Neuron (in vitro differentiated cells): Measurements from ENCODE around the gene ENTR1.

ENCODE experiments used
- H2AFZ ChIP-seq: one replicate; pipeline ENCODE4 v1.6.1; 2013; ENCODE audit warnings: low read depth, mild to moderate bottlenecking, inconsistent platforms, low read length, moderate library complexity
- H3K27me3 ChIP-seq: one replicate; pipeline ENCODE4 v1.6.1; 2013; ENCODE audit warnings: low read length; ENCODE audit not compliant: insufficient read depth
- H3K36me3 ChIP-seq: one replicate; pipeline ENCODE4 v1.6.1; 2013; ENCODE audit warnings: low read length; ENCODE audit not compliant: insufficient read depth
- H3K4me1 ChIP-seq: one replicate; pipeline ENCODE4 v1.6.1; 2013; ENCODE audit warnings: low read length; ENCODE audit not compliant: insufficient read depth
- H3K4me3 ChIP-seq: 2 replicates; pipeline ENCODE4 v1.5.1; 2013; ENCODE audit warnings: mild to moderate bottlenecking, low read length, moderate library complexity
- H3K9me3 ChIP-seq: one replicate; pipeline ENCODE4 v1.6.1; 2013; ENCODE audit warnings: low read length

ENTR1 gene, protein sequence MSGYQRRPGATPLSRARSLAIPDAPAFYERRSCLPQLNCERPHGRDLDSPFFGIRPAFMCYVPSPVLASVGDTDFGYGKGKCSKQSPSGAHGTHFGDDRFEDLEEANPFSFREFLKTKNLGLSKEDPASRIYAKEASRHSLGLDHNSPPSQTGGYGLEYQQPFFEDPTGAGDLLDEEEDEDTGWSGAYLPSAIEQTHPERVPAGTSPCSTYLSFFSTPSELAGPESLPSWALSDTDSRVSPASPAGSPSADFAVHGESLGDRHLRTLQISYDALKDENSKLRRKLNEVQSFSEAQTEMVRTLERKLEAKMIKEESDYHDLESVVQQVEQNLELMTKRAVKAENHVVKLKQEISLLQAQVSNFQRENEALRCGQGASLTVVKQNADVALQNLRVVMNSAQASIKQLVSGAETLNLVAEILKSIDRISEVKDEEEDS

DNA sequence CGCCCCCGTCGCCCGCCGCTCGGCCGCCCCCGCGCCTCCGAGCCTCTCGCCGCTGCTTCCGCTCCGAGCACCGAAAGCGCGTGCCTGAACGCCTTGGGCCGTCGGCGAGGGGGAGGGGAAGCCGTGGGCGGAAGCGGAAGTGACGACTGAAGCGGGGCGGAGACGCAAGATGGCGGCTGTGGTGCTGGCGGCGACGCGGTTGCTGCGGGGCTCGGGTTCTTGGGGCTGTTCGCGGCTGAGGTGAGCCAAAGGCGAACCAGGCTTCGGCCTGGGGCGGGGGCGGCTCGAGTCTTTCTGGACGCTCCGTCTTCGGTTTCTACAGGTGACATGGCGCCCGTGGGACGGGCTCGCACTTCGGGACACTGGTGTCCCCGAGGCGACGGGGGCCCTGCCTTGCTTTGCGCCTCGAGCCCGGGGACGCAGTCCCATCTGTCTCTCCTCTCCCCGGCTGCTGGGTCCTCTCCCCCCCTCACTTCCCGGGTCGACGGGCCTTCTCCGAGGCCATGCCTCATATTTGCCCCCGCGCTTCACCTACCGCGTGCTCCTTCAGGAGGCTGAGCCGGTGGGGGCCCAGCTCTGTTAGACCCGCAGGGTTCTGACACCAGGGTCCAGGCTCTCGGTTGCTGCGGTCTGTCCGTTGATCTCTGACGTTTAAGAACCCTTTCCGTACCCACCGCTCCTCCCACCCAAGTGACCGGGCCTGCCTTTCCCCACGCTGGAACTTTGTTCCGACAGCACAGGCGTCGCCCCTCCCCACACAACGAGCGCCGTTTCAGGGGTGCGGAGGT, at the start of gene ENTR1, which contains the start of gene PMPCA:
Gene ENTR1, minus strand, starts transcription at position 115 of the 788 bp plus-strand sequence. CDS start 217 bp downstream, outside the sequence.
Gene PMPCA, plus strand, starts transcription at position 159 of the 788 bp plus-strand sequence. Its CDS starts 11 bp downstream, at position 170.
- no peaks in the 10 kb centered on the region for H3K9me3 ChIP-seq
- H3K36me3 ChIP-seq = peaks cover 46% of the 10 kb centered on the region
- no peak within 1 kb of the TSS for H2AFZ ChIP-seq
- no peaks in the 10 kb centered on the region for H3K27me3 ChIP-seq
- peaks cover 17% of the 10 kb centered on the region for H3K4me1 ChIP-seq
- H3K4me3 ChIP-seq = peak within 1 kb of the TSS; percentile 96

DNA sequence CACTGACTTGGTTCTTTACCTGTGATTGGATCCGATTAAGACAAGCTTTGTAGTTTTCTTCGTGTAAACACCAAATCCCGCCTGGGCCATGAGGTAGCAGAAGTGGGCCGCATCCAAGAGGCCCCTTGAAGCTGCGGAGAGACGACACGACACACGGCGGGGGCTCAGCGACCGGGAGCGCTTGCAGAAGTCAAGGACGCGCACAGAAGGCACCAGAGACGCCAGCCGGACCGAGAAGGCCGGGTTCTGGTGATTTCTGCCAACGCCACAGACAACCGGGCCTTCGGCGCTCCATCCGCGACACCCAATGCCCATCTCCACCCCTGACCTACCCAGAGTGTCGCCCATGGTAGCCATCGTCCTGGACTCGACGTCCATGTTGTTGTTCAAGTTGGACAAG, 49.0 kb upstream of the ENTR1 start:
- Histone ChIP-seq H3K4me1 (no peaks in the 10 kb centered on the region), H2AFZ (no peak overlapping the region), H3K27me3 (no peaks in the 10 kb centered on the region), H3K9me3 (no peaks in the 10 kb centered on the region), H3K4me3 (no peak overlapping the region), H3K36me3 (peaks cover 86% of the 10 kb centered on the region)

DNA sequence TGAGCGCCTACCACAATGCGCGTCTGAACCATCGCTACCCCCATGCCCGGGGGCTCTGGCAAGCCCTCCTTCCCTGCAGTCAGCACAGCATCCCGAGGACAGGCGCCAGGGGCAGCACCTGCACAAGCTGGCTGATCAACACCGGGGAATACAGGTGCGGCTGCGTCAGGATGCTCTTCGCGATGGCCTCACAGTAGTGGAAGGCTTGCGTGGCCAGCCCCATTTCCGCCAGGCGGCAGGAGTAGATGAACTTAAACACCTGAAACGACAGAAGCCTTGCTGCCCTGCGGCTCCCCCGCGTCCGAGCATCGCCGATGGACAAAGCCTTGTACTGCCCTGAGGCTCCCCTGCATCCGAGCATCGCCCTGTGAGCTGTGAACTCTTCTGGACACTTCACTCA, 46.9 kb upstream of the ENTR1 start:
- H3K9me3 ChIP-seq = no peaks in the 10 kb centered on the region
- H3K27me3 ChIP-seq = no peaks in the 10 kb centered on the region
- no peaks in the 10 kb centered on the region for H3K4me1 ChIP-seq
- H3K36me3 ChIP-seq = peaks cover 79% of the 10 kb centered on the region
- H2AFZ ChIP-seq = no peak overlapping the region
- no peak overlapping the region for H3K4me3 ChIP-seq

DNA sequence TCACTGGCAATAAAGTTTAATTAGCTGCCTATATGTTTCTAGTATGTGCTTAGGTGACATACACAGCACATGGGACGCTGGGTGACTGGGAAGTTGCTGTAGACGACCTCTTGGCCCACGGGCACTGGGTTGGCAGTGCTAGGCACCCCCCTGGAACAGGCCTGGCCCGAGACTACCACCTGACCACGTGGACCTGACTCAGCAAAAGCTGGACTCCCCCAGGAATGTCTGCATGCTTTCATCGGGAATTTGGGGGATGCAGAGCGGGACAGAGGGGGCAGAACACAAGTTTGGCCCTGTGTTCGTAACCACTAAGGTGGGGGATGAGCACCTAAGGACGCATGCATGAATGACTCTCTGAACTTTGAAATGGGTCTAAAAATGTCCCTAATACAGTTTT, 45.8 kb upstream of the ENTR1 start:
- H3K9me3 ChIP-seq = no peaks in the 10 kb centered on the region
- H3K4me3 ChIP-seq = no peak overlapping the region
- no peaks in the 10 kb centered on the region for H3K4me1 ChIP-seq
- no peak overlapping the region for H2AFZ ChIP-seq
- no peaks in the 10 kb centered on the region for H3K27me3 ChIP-seq
- H3K36me3 ChIP-seq = peaks cover 78% of the 10 kb centered on the region

DNA sequence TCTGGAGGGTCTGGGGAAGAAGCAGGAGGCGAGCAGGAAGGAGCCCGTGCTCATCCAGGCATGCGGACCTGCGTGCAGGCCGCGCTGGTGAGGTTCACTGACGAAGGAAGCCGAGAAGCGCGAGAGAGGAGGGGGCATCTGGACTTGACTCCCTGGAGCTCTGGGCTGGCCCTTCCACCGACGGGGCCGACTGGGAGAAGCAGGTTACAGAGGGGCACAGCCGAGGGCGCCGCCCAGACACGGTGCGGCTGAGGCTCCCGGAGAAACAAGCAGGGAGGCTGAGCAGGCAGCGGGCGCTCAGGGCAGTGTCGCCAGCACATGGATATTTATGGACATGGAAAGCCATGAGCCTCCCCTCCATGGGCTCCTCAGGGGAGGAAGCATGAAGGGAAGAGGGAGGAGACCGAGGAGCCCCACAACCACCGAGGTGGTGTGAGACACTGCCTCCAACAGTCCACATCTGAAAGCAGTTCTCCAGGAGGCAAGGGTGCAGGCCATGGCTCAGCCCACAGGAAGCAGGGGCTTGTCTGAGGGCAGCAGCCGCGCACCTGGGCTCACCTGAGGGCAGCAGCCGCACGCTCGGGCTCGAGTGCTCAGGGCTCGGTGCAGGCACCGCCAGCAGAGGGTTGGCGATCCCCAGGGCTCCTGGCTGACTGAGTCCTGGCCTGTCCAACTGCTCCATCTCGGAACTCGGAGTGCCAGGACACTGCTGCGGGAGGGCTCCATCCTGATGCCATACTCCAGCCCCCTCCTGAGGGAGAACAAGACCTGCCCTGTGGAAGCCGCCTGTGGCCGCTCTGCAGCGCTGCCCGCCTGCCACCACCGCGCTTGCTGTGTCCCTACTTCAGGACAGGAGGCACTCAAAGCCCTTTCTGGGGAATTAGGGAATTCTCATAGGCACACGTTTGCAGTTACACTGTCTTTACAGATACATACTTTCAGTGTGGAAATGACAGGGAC, 44.9 kb upstream of the ENTR1 start:
- no peaks in the 10 kb centered on the region for H3K27me3 ChIP-seq
- no peaks in the 10 kb centered on the region for H3K4me1 ChIP-seq
- H3K36me3 ChIP-seq = peaks cover 80% of the 10 kb centered on the region
- H2AFZ ChIP-seq = no peak overlapping the region
- H3K9me3 ChIP-seq = no peaks in the 10 kb centered on the region
- no peak overlapping the region for H3K4me3 ChIP-seq

DNA sequence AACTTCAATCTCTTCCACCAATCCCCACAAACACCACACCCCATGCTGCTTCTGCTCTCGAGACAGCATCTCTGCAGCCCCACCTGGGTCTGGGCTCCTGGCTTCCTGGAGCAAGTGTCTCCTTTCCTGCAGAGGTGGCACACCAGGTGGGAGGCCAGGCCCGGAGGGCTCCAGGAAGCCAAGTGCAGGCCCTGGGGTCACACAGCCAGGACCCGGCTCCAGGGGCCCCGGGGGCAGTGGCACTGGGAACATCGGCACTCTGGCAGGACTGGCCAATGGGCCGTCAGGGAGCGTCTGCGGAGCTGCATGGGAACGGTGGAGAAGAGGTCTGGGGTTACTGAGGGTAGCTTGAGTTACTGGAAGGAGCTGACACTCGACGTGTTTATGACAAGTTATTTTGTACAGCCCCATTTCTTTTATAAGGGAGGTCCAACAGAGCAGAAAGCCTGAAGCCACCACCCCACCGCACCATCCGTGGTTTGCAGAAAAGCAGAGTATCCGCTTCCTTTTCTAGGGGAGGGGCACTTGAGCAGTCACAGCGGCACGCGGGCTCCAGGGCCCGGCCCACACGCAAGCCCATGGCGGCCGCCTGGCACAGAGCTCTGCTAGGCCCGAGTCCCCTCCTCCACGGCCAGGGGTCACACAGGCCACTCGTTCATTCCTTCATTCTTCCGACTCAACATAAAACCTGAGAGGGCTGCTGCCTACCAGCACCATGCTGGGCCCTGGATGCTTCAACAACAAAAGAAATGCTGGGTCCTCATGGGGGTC, 43.8 kb upstream of the ENTR1 start:
- H2AFZ ChIP-seq = no peak overlapping the region
- H3K27me3 ChIP-seq = no peaks in the 10 kb centered on the region
- H3K4me1 ChIP-seq = no peaks in the 10 kb centered on the region
- no peaks in the 10 kb centered on the region for H3K9me3 ChIP-seq
- no peak overlapping the region for H3K4me3 ChIP-seq
- H3K36me3 ChIP-seq = peaks cover 83% of the 10 kb centered on the region

DNA sequence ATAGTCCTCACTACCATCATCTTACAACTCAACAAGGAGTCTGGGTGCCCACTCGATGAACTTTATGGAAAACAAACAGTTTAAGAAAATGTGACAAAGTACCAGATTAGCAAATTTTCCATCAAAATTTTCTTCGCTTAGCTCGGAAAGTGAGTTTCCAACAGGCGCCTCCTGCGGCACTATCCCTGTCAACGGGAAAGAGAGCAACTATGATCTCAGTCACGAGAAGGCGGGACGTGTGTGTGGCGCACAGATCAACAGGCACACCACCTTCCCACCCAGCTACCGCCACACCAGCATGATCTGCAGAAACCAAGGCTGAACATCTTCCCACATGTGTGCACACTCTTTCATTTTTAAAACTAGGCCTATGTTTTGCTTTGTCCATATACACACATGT, 42.9 kb upstream of the ENTR1 start:
- Histone ChIP-seq H3K4me3 (no peak overlapping the region), H3K9me3 (no peaks in the 10 kb centered on the region), H3K36me3 (peaks cover 83% of the 10 kb centered on the region), H3K4me1 (no peaks in the 10 kb centered on the region), H2AFZ (no peak overlapping the region), H3K27me3 (no peaks in the 10 kb centered on the region)

DNA sequence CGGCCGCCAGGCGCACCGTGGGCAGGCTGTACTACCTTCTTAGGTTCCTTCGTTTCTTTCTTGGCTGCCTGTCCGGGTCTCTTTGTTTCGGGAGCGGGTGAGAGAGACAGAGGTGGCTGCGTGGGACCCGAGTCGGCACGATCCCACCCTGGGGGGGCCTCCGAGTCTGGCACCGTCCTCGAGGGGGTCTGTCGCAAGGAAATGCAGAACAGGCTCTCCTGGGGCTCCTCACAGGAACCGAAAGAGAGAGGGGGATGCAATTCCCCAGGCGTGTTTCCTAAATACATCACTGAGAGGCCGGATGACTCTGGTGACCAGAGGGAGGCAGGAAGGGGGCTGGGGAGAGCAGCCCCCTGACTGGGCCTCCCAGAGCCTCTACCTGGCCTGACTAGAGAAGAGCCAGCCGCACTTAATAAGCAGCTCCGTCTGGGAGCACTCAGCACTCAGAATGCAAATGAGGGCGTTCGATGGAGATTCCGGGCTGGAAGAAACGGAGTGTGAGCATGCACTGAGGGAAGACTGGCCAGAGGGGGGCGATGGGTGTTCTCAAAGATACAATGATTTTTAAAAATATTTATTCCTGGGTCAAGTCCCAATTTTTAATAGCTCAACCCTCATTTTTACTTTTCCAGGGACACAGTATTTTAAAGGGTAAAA, 40.9 kb upstream of the ENTR1 start:
- no peaks in the 10 kb centered on the region for H3K27me3 ChIP-seq
- H2AFZ ChIP-seq = no peak overlapping the region
- H3K9me3 ChIP-seq = no peaks in the 10 kb centered on the region
- H3K4me1 ChIP-seq = no peaks in the 10 kb centered on the region
- H3K4me3 ChIP-seq = no peak overlapping the region
- H3K36me3 ChIP-seq = peaks cover 87% of the 10 kb centered on the region

DNA sequence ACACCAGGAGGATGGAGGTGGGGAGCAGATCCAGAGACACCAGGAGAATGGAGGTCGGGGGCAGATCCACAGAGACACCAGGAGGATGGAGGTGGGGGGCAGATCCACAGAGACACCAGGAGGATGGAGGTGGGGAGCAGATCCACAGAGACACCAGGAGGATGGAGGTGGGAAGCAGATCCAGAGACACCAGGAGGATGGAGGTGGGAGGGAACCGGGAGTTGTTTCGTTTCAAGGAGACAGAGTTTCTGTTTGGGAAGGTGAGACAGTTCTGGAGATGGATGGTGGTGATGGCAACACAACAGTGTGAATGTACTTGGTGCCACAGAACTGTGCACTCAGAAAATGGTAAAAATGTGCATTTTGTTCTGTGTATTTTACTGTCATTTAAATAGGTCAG, 38.2 kb upstream of the ENTR1 start:
- Histone ChIP-seq H3K4me3 (no peak overlapping the region), H3K36me3 (peaks cover 83% of the 10 kb centered on the region), H3K9me3 (no peaks in the 10 kb centered on the region), H2AFZ (no peak overlapping the region), H3K4me1 (no peaks in the 10 kb centered on the region), H3K27me3 (no peaks in the 10 kb centered on the region)

DNA sequence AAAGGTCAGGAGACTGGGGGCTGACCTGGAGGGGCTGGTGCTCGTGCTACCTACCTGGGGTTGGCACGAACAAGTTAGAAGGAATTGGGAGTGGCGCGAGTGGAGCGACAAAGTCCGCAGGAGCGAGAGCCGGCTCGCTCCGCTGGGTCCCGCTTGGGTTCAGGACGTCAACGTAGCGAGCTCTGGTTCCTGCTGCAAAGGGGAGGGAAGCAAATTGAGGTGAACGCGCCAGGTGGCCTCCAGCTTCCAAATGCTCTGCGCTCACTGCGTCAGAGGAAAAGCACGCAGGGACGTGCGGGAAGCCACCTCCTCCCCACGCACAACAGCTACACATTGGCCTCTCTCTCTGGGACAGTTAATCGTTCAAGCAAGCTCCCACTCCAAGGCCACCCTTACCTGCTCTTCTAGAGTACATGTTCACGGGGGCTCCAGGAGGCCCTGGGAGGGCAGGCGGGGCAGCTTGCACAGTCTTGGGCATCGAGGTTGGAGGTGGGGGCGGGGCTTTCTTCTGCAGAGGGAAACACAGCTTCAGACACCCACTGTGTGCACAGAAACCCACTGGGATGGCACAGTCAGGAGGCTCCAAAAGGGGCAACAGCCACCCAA, 36.9 kb upstream of the ENTR1 start:
- Histone ChIP-seq H3K27me3 (no peaks in the 10 kb centered on the region), H2AFZ (no peak overlapping the region), H3K4me1 (no peaks in the 10 kb centered on the region), H3K36me3 (peaks cover 89% of the 10 kb centered on the region), H3K9me3 (no peaks in the 10 kb centered on the region), H3K4me3 (no peak overlapping the region)

DNA sequence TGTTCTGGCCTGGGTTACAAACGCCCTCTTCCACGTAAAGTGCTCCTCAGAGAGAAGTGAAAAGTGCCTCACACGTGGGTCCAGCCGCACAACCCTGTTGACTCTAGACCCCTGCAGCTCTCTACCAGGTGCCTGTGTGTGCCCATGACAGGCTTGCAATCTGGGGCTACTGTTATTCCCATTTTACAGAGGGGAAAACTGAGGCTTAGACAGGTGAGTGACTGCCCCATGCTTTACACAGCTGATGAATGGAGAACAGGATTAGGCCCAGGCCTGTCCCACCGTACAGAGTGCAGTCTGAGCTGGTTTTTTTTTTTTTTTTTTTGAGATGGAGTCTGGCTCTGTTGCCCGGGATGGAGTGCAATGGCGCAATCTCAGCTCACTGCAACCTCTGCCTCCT, 35.4 kb upstream of the ENTR1 start:
- Histone ChIP-seq H3K4me1 (no peaks in the 10 kb centered on the region), H3K4me3 (no peak overlapping the region), H3K36me3 (peaks cover 88% of the 10 kb centered on the region), H3K9me3 (no peaks in the 10 kb centered on the region), H3K27me3 (no peaks in the 10 kb centered on the region), H2AFZ (no peak overlapping the region)
